HG03571 (cell line): ENCODE data around the gene NKX1-2.

Experiments used
- ATAC-seq: cut with Tn5 transposase; IDR thresholded peaks from one replicate; pipeline ENCODE4 v1.9.1; 2021; ENCODE audit not compliant: unreplicated experiment

NKX1-2 gene

DNA sequence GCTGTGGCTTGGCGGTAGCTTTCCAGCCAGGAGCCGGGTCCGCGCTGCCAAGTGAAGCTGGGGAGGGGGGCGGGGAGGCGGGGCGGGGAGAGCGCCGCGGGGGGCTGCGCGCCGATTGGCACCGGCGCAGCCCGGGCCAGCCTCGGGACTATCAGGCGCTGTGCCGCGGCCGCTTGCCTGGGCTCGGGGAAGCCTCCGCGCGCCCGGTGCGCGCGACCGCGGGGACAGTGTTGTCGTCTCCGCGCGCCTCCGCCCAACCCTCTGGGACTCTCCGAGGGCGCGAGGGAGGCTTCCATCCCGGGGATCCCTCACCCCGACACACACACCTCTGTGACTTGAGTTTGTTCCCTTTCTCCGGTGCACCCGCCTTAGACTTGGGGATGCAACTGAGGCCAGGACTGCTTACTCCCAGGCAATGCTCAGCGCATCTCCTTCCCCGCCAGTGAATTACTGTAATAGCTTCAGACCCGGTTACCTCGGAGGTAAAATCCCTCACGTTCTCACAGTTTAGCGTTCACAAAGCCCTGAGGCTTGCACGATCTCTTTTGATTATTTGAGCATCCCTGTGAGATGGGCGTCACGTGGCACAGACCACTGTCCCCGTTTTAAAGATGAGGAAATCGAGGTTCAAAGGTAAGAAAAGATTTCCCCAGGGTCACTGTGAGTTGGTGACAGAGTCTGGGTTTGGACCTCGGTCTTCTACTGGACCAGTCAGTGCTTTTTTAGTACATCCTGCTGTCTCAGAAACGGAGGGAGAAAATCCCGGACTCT, at the start of gene NKX1-2:
NKX1-2 (minus strand) TSS at position 24 of the 771 bp plus-strand sequence. CDS start 92 bp downstream, outside the sequence.
- no peak for ATAC-seq

DNA sequence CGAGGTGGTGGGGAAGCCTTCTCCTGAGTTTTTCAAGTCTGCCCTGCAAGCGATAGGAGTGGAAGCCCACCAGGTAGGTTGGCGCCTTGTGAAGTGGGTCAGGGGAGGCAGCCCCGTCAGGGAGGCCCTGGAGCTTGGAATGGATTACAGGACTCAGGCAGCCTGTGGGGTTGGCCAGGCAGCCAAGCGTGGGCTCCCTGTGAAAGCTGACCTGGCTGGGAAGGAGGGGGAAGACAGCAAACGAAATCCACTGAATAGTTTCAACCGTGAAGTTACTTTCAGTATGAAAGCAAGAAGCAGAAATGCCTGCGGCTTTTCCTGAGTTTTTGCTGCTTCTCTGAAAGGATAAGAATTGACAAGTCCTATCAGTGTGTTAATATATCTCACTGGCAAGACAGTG, 48.2 kb upstream of the NKX1-2 start:
- ATAC-seq, result no peak

GRCh38 chr10:124497196-124497881, 47.5 kb upstream of the NKX1-2 start:
- no peak for ATAC-seq

DNA sequence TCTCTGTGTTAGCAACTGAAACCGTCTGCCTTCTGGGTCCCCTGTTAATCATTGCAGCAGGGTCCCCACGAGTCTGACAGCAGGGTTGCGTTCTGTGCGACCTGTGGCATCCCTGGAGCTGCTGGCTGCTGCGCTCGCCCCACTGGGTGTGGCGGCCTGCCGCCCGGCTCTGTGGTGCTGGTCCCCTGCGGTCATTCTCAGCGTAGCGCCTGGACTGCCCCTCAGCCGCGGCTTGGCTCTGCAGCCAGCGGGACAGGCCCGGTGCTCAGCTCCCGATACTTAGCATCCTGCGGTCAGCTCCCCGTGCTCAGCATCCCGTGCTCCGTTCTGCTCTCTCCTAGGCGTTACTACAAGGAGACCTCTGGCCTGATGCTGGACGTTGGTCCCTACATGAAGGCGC, 46.8 kb upstream of the NKX1-2 start:
- ATAC-seq, result no peak

DNA sequence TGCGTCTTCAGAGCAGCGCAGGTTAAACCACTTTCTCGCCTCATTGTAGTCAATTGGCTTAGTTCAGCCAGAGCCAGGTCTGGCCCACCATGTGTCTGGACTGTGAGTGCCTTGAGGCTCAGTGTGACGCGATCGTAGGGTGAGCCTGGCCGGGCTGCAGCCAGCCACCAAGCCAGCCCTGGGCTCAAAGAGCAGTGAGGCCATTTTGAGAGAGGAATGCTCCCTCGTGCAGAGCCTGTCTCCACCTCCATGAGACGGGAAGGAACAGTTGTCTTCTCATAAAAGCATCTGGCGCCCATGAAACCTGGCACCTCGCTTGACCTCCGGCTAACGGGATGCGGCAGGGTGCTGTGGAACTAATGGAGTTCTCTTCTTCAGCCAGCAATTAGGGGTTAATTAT, 46.3 kb upstream of the NKX1-2 start:
- ATAC-seq, result no peak

DNA sequence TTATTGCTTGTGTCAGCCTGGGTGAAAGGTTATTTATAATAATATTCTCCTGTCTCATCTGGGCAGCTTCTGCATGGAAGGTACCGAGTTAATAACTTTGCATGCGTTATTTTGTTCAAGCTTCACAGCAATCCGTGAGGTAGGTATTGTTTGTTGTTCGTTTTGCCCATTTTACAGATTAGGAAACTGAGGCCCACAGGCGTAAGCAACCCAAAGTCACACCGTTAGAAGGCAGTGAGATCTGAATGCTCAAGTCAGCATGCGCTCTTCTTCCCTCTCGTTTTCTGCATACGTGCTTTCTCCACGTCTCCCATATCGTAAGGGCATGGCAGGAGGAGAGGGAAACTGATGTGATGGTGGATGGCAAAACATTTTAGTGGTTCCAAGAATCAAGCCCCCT, 45.9 kb upstream of the NKX1-2 start:
- ATAC-seq, result no peak

GRCh38 chr10:124495162-124495561, 45.3 kb upstream of the NKX1-2 start:
- no peak for ATAC-seq

- ATAC-seq, result no peak
Observed at GRCh38 chr10:124494046-124494807, 44.4 kb upstream of the NKX1-2 start.

- no peak for ATAC-seq
Observed at GRCh38 chr10:124493214-124493882, 43.5 kb upstream of the NKX1-2 start.

- no peak for ATAC-seq
Observed at GRCh38 chr10:124492266-124492665, 42.4 kb upstream of the NKX1-2 start.

GRCh38 chr10:124491105-124491504, 41.3 kb upstream of the NKX1-2 start:
- no peak for ATAC-seq

GRCh38 chr10:124486635-124487034, 36.8 kb upstream of the NKX1-2 start:
- no peak for ATAC-seq

- ATAC-seq, result no peak
Observed at GRCh38 chr10:124484661-124485060, 34.8 kb upstream of the NKX1-2 start.

DNA sequence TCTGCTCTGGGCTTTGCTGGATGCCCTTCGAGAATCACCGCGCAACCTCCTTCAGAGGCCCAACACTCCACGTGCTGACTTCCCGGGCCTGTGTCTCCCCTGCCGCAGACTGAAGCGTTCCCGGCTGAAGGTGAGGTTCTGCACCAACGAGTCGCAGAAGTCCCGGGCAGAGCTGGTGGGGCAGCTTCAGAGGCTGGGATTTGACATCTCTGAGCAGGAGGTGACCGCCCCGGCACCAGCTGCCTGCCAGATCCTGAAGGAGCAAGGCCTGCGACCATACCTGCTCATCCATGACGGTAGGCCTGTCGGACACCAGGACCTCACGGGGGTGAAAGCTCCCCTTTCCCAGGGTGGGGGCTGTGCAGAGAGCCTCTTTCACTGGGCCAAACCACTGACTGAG, 34.2 kb upstream of the NKX1-2 start:
- no peak for ATAC-seq

GRCh38 chr10:124482876-124483275, 33.0 kb upstream of the NKX1-2 start:
- no peak for ATAC-seq

DNA sequence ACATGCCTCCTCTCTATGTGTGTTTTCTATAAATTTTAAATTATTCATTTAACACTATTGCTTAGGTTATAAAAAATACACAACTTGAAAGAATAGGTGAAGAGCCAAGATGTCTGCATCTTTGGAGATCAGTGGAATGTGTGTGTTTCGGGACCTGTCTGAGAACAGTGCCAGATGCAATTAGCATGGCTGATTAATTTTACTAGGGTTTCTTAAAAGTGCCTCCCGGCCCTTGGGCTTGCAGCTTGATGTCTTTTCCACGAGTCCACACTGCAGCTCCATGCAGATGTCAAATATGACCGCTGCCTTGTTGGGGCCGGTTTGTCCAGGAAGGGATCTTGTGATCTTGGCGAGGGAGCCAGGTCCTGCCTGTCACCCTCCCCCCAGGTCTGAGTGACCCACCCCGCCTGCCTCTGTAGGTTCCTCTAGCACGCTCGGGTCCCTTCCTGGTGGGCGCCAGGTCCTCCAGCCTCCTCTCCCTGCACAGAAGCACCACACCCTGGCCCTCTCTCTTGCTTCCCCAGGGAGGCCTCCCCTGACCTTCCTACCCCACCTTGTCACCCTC, 32.5 kb upstream of the NKX1-2 start:
- no peak for ATAC-seq

- ATAC-seq, result no peak
Observed at GRCh38 chr10:124481717-124482116, 31.9 kb upstream of the NKX1-2 start.

DNA sequence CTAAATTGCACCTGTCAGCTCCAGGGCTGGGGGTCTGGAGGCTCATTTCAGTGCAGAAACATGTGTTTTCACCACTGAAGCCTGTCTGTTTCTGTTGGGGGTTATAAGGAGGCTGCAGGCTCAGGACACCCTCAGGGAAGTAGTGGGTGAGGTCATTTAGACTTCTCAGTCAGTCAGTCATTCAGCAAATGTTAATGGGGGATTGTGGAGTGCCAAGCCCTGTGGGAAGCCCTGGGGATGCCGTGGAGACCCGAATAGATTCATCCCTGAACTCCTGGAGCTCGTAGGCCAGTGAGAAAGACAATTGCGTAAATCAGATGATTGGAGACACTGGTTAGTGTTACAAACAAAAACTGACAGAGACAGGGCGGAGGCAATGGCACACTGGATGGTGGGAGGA, 31.0 kb upstream of the NKX1-2 start:
- no peak for ATAC-seq

- no peak for ATAC-seq
Observed at GRCh38 chr10:124478515-124478914, 28.7 kb upstream of the NKX1-2 start.

GRCh38 chr10:124477614-124478363, 28.0 kb upstream of the NKX1-2 start:
- no peak for ATAC-seq
